Measurements from ENCODE around the gene SH2D6. TPM values are rescaled to one million over a fixed set of nuclear protein-coding genes. Genes with fewer than 3 reads are reported as not detected.
"Not testable (repeated sequence)": the region's sequence is repeated elsewhere in the genome, so short reads cannot be mapped to it uniquely, and the experiment has no call there.

The SH2D6 gene
- total RNA-seq, 1 experiment from 2014 or later = 0.37 TPM

- no peaks in the 10 kb centered on the region for H3K36me3 ChIP-seq (ENCODE audit: insufficient read depth, low read length)
- H3K9me2 ChIP-seq (replicated peaks; ENCODE audit: insufficient read depth, low read length) = no peaks in the 10 kb centered on the region
- no peaks in the 10 kb centered on the region for H3K27me3 ChIP-seq (ENCODE audit: low read length)
- H4K20me1 ChIP-seq (ENCODE audit: insufficient read depth, low read depth, low read length) = no peaks in the 10 kb centered on the region
- H3K79me2 ChIP-seq (ENCODE audit: low read length) = no peaks in the 10 kb centered on the region
- H3K9me3 ChIP-seq (ENCODE audit: low read length) = no peaks in the 10 kb centered on the region
- H3K4me3 ChIP-seq (ENCODE audit: low read length) = peak overlapping the region; percentile 72
- peak; percentile 63 for DNase-seq
- peak overlapping the region; percentile 57; the same call in 1 of the 2 replicates for H3K27ac ChIP-seq (ENCODE audit: low read length)
- peak overlapping the region; percentile 78 for H3K4me2 ChIP-seq (ENCODE audit: low read depth, low read length, poor library complexity, severe bottlenecking)
- H2AFZ ChIP-seq (ENCODE audit: low read length) = peak overlapping the region; percentile 68
- H3K9ac ChIP-seq (ENCODE audit: low read length) = peak overlapping the region; percentile 85
- peaks cover 40% of the 10 kb centered on the region for H3K4me1 ChIP-seq (ENCODE audit: low read length)
Measured at GRCh38 chr2:85438201-85439024, 19.9 kb downstream of the SH2D6 start.

GRCh38 chr2:85439025-85439472 lies 20.5 kb downstream of the SH2D6 start:
- Histone ChIP-seq H4K20me1 (ENCODE audit: insufficient read depth, low read depth, low read length) (no peaks in the 10 kb centered on the region), H2AFZ (ENCODE audit: low read length) (no peak overlapping the region), H3K27ac (ENCODE audit: low read length) (no peak overlapping the region), H3K27me3 (ENCODE audit: low read length) (no peaks in the 10 kb centered on the region), H3K9me3 (ENCODE audit: low read length) (no peaks in the 10 kb centered on the region), H3K9ac (ENCODE audit: low read length) (peak overlapping the region; percentile 85), H3K9me2 (replicated peaks; ENCODE audit: insufficient read depth, low read length) (no peaks in the 10 kb centered on the region), H3K4me2 (ENCODE audit: low read depth, low read length, poor library complexity, severe bottlenecking) (peak overlapping the region; percentile 78), H3K4me3 (ENCODE audit: low read length) (peak overlapping the region; percentile 72; the same call in 1 of the 2 replicates), H3K79me2 (ENCODE audit: low read length) (no peaks in the 10 kb centered on the region), H3K36me3 (ENCODE audit: insufficient read depth, low read length) (no peaks in the 10 kb centered on the region), H3K4me1 (ENCODE audit: low read length) (peaks cover 40% of the 10 kb centered on the region)
- DNase-seq = no peak

- H3K4me1 ChIP-seq (ENCODE audit: low read length) = peaks cover 40% of the 10 kb centered on the region
- DNase-seq; H3K27me3 ChIP-seq (ENCODE audit: low read length); H3K9me3 ChIP-seq (ENCODE audit: low read length); H3K36me3 ChIP-seq (ENCODE audit: insufficient read depth, low read length); H3K4me2 ChIP-seq (ENCODE audit: low read depth, low read length, poor library complexity, severe bottlenecking); H3K9me2 ChIP-seq (replicated peaks; ENCODE audit: insufficient read depth, low read length); H3K79me2 ChIP-seq (ENCODE audit: low read length); H2AFZ ChIP-seq (ENCODE audit: low read length); H4K20me1 ChIP-seq (ENCODE audit: insufficient read depth, low read depth, low read length); H3K4me3 ChIP-seq (ENCODE audit: low read length); H3K27ac ChIP-seq (ENCODE audit: low read length); H3K9ac ChIP-seq (ENCODE audit: low read length): not testable (repeated sequence)
Measured at GRCh38 chr2:85439569-85439968, 21.1 kb downstream of the SH2D6 start.

- Histone ChIP-seq H3K9me3 (ENCODE audit: low read length) (no peaks in the 10 kb centered on the region), H2AFZ (ENCODE audit: low read length) (no peak overlapping the region), H3K9ac (ENCODE audit: low read length) (no peak overlapping the region), H3K4me2 (ENCODE audit: low read depth, low read length, poor library complexity, severe bottlenecking) (no peak overlapping the region), H3K4me1 (ENCODE audit: low read length) (peaks cover 40% of the 10 kb centered on the region), H3K27ac (ENCODE audit: low read length) (no peak overlapping the region), H3K79me2 (ENCODE audit: low read length) (no peaks in the 10 kb centered on the region), H3K27me3 (ENCODE audit: low read length) (no peaks in the 10 kb centered on the region), H3K4me3 (ENCODE audit: low read length) (no peak overlapping the region), H4K20me1 (ENCODE audit: insufficient read depth, low read depth, low read length) (no peaks in the 10 kb centered on the region), H3K36me3 (ENCODE audit: insufficient read depth, low read length) (no peaks in the 10 kb centered on the region), H3K9me2 (replicated peaks; ENCODE audit: insufficient read depth, low read length) (no peaks in the 10 kb centered on the region)
- DNase-seq = no peak
Measured at GRCh38 chr2:85439986-85440385, 21.5 kb downstream of the SH2D6 start.

- Histone ChIP-seq H3K27me3 (ENCODE audit: low read length) (no peaks in the 10 kb centered on the region), H3K9ac (ENCODE audit: low read length) (no peak overlapping the region)
Measured at GRCh38 chr2:85440729-85441128, 22.2 kb downstream of the SH2D6 start.

GRCh38 chr2:85441864-85442263 lies 23.4 kb downstream of the SH2D6 start:
- DNase-seq = no peak
- H3K27ac ChIP-seq (ENCODE audit: low read length) = no peak overlapping the region
- no peak overlapping the region for H3K4me2 ChIP-seq (ENCODE audit: low read depth, low read length, poor library complexity, severe bottlenecking)
- no peak overlapping the region for H3K4me3 ChIP-seq (ENCODE audit: low read length)
- H3K9me3 ChIP-seq (ENCODE audit: low read length) = no peaks in the 10 kb centered on the region
- no peaks in the 10 kb centered on the region for H3K36me3 ChIP-seq (ENCODE audit: insufficient read depth, low read length)
- H3K4me1 ChIP-seq (ENCODE audit: low read length) = peaks cover 25% of the 10 kb centered on the region
- H3K27me3 ChIP-seq (ENCODE audit: low read length) = no peaks in the 10 kb centered on the region
- no peaks in the 10 kb centered on the region for H4K20me1 ChIP-seq (ENCODE audit: insufficient read depth, low read depth, low read length)
- no peaks in the 10 kb centered on the region for H3K9me2 ChIP-seq (replicated peaks; ENCODE audit: insufficient read depth, low read length)
- no peak overlapping the region for H3K9ac ChIP-seq (ENCODE audit: low read length)
- H3K79me2 ChIP-seq (ENCODE audit: low read length) = no peaks in the 10 kb centered on the region
- no peak overlapping the region for H2AFZ ChIP-seq (ENCODE audit: low read length)

More at GRCh38 chr2:85440729-85441128, 22.2 kb downstream of the SH2D6 start:
- Histone ChIP-seq H3K4me2 (ENCODE audit: low read depth, low read length, poor library complexity, severe bottlenecking) (no peak overlapping the region), H2AFZ (ENCODE audit: low read length) (no peak overlapping the region), H3K4me3 (ENCODE audit: low read length) (no peak overlapping the region), H3K9me2 (replicated peaks; ENCODE audit: insufficient read depth, low read length) (no peaks in the 10 kb centered on the region), H3K4me1 (ENCODE audit: low read length) (peaks cover 32% of the 10 kb centered on the region), H3K27ac (ENCODE audit: low read length) (no peak overlapping the region), H3K9me3 (ENCODE audit: low read length) (no peaks in the 10 kb centered on the region), H3K36me3 (ENCODE audit: insufficient read depth, low read length) (no peaks in the 10 kb centered on the region), H3K79me2 (ENCODE audit: low read length) (no peaks in the 10 kb centered on the region), H4K20me1 (ENCODE audit: insufficient read depth, low read depth, low read length) (no peaks in the 10 kb centered on the region)
- DNase-seq = no peak

GRCh38 chr2:85444629-85445172 lies 26.2 kb downstream of the SH2D6 start:
- Histone ChIP-seq H3K9me3 (ENCODE audit: low read length) (no peaks in the 10 kb centered on the region), H3K4me1 (ENCODE audit: low read length) (peaks cover 12% of the 10 kb centered on the region), H3K27ac (ENCODE audit: low read length) (no peak overlapping the region), H3K27me3 (ENCODE audit: low read length) (no peaks in the 10 kb centered on the region), H3K9ac (ENCODE audit: low read length) (no peak overlapping the region), H4K20me1 (ENCODE audit: insufficient read depth, low read depth, low read length) (no peaks in the 10 kb centered on the region), H3K4me2 (ENCODE audit: low read depth, low read length, poor library complexity, severe bottlenecking) (no peak overlapping the region), H2AFZ (ENCODE audit: low read length) (no peak overlapping the region), H3K36me3 (ENCODE audit: insufficient read depth, low read length) (no peaks in the 10 kb centered on the region), H3K9me2 (replicated peaks; ENCODE audit: insufficient read depth, low read length) (no peaks in the 10 kb centered on the region), H3K79me2 (ENCODE audit: low read length) (no peaks in the 10 kb centered on the region), H3K4me3 (ENCODE audit: low read length) (no peak overlapping the region)
- DNase-seq = no peak
